GM12873 (cell line): Measurements from ENCODE around the gene SLC22A6.

Experiments used
- TF ChIP-seq, protein P1 (sequence below): IDR thresholded peaks from 2 replicates; pipeline ENCODE4 v1.5.1; 2012; ENCODE audit warnings: low read depth, mild to moderate bottlenecking, moderate library complexity, low read length, control low read depth; ENCODE audit not compliant: insufficient read depth; ENCODE audit errors: missing control alignments

The SLC22A6 gene

DNA sequence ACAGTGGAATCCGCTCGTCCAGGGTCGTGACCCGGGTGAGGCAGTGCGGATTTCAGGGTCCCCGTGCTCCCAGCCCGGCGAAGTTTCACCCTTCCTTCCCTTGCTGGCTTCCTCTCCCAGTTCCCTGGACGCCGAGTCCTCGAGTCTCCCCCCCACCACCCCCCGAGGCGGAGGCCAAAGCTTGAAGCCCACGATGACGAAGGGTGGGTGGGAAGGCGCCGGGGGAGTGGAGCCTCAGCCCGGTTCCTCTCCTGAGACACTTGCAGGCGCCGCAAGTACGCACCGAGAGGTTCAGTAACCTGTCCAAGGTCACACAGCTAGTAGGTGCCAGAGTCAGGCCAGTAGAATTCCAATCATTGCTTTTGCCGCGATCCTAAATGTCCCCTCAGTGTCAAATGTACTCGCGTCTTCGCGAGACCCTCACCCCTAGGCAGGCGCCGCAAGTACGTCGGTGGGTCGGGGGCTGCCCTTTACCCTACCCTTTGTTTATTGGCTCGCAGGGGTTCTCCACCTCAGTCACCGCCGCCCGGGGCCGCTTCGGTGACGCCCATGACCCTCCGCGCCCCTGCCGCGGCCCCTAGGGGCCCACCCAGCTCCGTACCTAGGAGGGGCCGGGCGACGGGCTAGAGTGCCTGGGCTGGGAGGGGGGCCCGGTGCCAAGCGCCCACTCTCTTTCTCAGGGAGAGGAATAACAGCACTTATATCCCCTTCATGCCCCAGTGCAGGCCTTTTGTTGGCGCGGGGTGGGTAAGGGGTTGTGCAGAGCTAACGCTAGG is 57.9 kb downstream of the SLC22A6 start:
- TF ChIP-seq, protein P1, sequence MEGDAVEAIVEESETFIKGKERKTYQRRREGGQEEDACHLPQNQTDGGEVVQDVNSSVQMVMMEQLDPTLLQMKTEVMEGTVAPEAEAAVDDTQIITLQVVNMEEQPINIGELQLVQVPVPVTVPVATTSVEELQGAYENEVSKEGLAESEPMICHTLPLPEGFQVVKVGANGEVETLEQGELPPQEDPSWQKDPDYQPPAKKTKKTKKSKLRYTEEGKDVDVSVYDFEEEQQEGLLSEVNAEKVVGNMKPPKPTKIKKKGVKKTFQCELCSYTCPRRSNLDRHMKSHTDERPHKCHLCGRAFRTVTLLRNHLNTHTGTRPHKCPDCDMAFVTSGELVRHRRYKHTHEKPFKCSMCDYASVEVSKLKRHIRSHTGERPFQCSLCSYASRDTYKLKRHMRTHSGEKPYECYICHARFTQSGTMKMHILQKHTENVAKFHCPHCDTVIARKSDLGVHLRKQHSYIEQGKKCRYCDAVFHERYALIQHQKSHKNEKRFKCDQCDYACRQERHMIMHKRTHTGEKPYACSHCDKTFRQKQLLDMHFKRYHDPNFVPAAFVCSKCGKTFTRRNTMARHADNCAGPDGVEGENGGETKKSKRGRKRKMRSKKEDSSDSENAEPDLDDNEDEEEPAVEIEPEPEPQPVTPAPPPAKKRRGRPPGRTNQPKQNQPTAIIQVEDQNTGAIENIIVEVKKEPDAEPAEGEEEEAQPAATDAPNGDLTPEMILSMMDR, result no peak
